A549 (cell line): ENCODE results near the gene SUPT3H. TPM values are rescaled to one million over a fixed set of nuclear protein-coding genes. Genes with fewer than 3 reads are reported as not detected.

ENCODE experiments used
- ATAC-seq, 2 experiments: fragments of 200-7000 bp in 1 of 2; fragments of >200 bp in 1 of 2; cut with Nextera tagmentation in 1 of 2; cut with Tn5 transposase in 1 of 2; 3 replicates each; pipeline versions ENCODE4 v1.8.0 to v1.9.1; 2018 to 2020; ENCODE audit warnings: mild to moderate bottlenecking in 1 of 2, moderate library complexity in 1 of 2
- CTCF ChIA-PET: fragments of 300-600 bp; sonication (Branson Sonifier 250); formaldehyde crosslinking; extraction: SDS; loops from one replicate; lab custom pipeline; 2021; ENCODE audit warnings: antibody characterized with exemption, inconsistent platforms; lab: Yijun Ruan, JAX
- POLR2A ChIA-PET: fragments of 350-600 bp; formaldehyde crosslinking; extraction: SDS; loops from one replicate; lab custom pipeline; 2021; ENCODE audit warnings: antibody characterized with exemption, inconsistent platforms; lab: Yijun Ruan, JAX
- DNase-seq, 2 experiments: peaks; one replicate each; pipeline versions ENCODE4 v3.0.0 to v3.0.0-alpha.2; 2011 to 2016; ENCODE audit warnings: low read depth in 1 of 2, low spot score in 1 of 2
- FAIRE-seq: peaks from 2 replicates; lab custom pipeline; 2011; peaks lifted over from hg19 to GRCh38; lab: Jason Lieb, UNC
- H3K27ac ChIP-seq, 2 experiments: fragments of >200 bp; sonication (Bioruptor Twin); formaldehyde crosslinking; 3 replicates each; pipeline ENCODE4 v1.5.1; 2016 to 2017
- H3K4me1 ChIP-seq: fragments of >200 bp; sonication (Bioruptor Twin); formaldehyde crosslinking; 3 replicates; pipeline ENCODE4 v1.6.1; 2016
- H3K4me2 ChIP-seq: fragments of >200 bp; sonication (Bioruptor Twin); formaldehyde crosslinking; 3 replicates; pipeline ENCODE4 v1.6.1; 2016
- H3K4me3 ChIP-seq: fragments of >200 bp; sonication (Bioruptor Twin); formaldehyde crosslinking; 3 replicates; pipeline ENCODE4 v1.5.1; 2016
- H3K9me3 ChIP-seq: fragments of >200 bp; sonication (Bioruptor Twin); formaldehyde crosslinking; 3 replicates; pipeline ENCODE4 v1.6.1; 2016
- BCL3 ChIP-seq: fragments of >200 bp; sonication (Bioruptor Twin); formaldehyde crosslinking; IDR thresholded peaks from 3 replicates; pipeline ENCODE4 v1.6.1; 2016
- BHLHE40 ChIP-seq: IDR thresholded peaks from 2 replicates; pipeline ENCODE4 v1.6.1; 2012; ENCODE audit warnings: low read depth, low read length, inconsistent platforms
- CBX2 ChIP-seq: fragments of 200-600 bp; sonication (generic); IDR thresholded peaks from 2 replicates; pipeline ENCODE4 v1.6.1; 2016; ENCODE audit warnings: low read depth, mild to moderate bottlenecking, borderline replicate concordance
- CBX8 ChIP-seq: fragments of 200-600 bp; sonication (generic); IDR thresholded peaks from 2 replicates; pipeline ENCODE4 v1.6.1; 2016
- CEBPB ChIP-seq, 2 experiments: fragments of >200 bp in 1 of 2; sonication (Bioruptor Twin) in 1 of 2; formaldehyde crosslinking in 1 of 2; IDR thresholded peaks; 2 replicates each; pipeline ENCODE4 v1.6.1; 2012 to 2016
- CHD2 ChIP-seq: fragments of 150-350 bp; IDR thresholded peaks from 2 replicates; pipeline ENCODE4 v1.6.1; 2014; ENCODE audit warnings: low read length; ENCODE audit not compliant: partially characterized antibody
- EHF ChIP-seq: fragments of 250-450 bp; sonication (Bioruptor Pico); IDR thresholded peaks from 2 replicates; pipeline ENCODE4 v1.5.0; 2020; ENCODE audit warnings: mild to moderate bottlenecking
- EHMT2 ChIP-seq: fragments of 200-600 bp; sonication (generic); IDR thresholded peaks from 2 replicates; pipeline ENCODE4 v1.6.1; 2016; ENCODE audit warnings: antibody characterized with exemption, low read depth, mild to moderate bottlenecking, moderate library complexity
- ESRRA ChIP-seq: fragments of 150-350 bp; IDR thresholded peaks from 2 replicates; pipeline ENCODE4 v1.6.1; 2014; ENCODE audit warnings: mild to moderate bottlenecking, low read length, borderline replicate concordance
- FOSL2 ChIP-seq, 2 experiments: fragments of 450-650 bp in 1 of 2; fragments of >200 bp in 1 of 2; sonication (Bioruptor Twin) in 1 of 2; formaldehyde crosslinking; IDR thresholded peaks; 2 replicates each; pipeline versions ENCODE4 v1.5.0 to v1.6.1; 2016 to 2020; ENCODE audit warnings: mild to moderate bottlenecking in 1 of 2, moderate library complexity in 1 of 2
- HEYL ChIP-seq: fragments of 250-450 bp; sonication (Bioruptor Pico); IDR thresholded peaks from 2 replicates; pipeline ENCODE4 v1.8.0; 2021; ENCODE audit warnings: mild to moderate bottlenecking, moderate library complexity
- HMGXB4 ChIP-seq: fragments of 250-450 bp; sonication (Bioruptor Pico); IDR thresholded peaks from 2 replicates; pipeline ENCODE4 v1.5.0; 2021; ENCODE audit warnings: mild to moderate bottlenecking, moderate library complexity, borderline replicate concordance
- HOXB13 ChIP-seq: fragments of 250-450 bp; sonication (Bioruptor Pico); IDR thresholded peaks from 2 replicates; pipeline ENCODE4 v1.5.0; 2020; ENCODE audit warnings: low read depth, mild to moderate bottlenecking, moderate library complexity
- HOXB5 ChIP-seq: fragments of 250-450 bp; sonication (Bioruptor Pico); IDR thresholded peaks from 2 replicates; pipeline ENCODE4 v1.5.0; 2020; ENCODE audit warnings: mild to moderate bottlenecking, moderate library complexity
- KDM1A ChIP-seq: fragments of 200-600 bp; sonication (generic); IDR thresholded peaks from 2 replicates; pipeline ENCODE4 v1.6.1; 2016; ENCODE audit warnings: low read depth, mild to moderate bottlenecking
- MAFK ChIP-seq: fragments of 450-650 bp; IDR thresholded peaks from 2 replicates; pipeline ENCODE4 v1.6.1; 2014; ENCODE audit not compliant: partially characterized antibody
- MAZ ChIP-seq: fragments of 150-350 bp; IDR thresholded peaks from 2 replicates; pipeline ENCODE4 v1.6.1; 2014; ENCODE audit warnings: antibody characterized with exemption, low read depth, low read length, borderline replicate concordance
- MYC ChIP-seq: IDR thresholded peaks from 2 replicates; pipeline ENCODE4 v1.6.1; 2012; ENCODE audit warnings: mild to moderate bottlenecking, inconsistent platforms, low read length, improper control_type of control experiment, borderline replicate concordance
- NFE2L2 ChIP-seq: fragments of 150-350 bp; conservative IDR thresholded peaks from 2 replicates; pipeline ENCODE4 v1.6.1; 2014; ENCODE audit warnings: low read length
- RCOR1 ChIP-seq: fragments of 150-350 bp; IDR thresholded peaks from 2 replicates; pipeline ENCODE4 v1.6.1; 2014; ENCODE audit warnings: antibody characterized with exemption, low read length, low read depth
- RNF2 ChIP-seq: fragments of 200-600 bp; sonication (generic); IDR thresholded peaks from 2 replicates; pipeline ENCODE4 v1.6.1; 2016; ENCODE audit warnings: low read depth, mild to moderate bottlenecking, antibody characterized with exemption, moderate library complexity, borderline replicate concordance
- TFCP2L1 ChIP-seq: fragments of 250-450 bp; sonication (Bioruptor Pico); IDR thresholded peaks from 2 replicates; pipeline ENCODE4 v1.5.0; 2021; ENCODE audit warnings: mild to moderate bottlenecking
- TP53 ChIP-seq: fragments of 250-450 bp; sonication (Bioruptor Pico); IDR thresholded peaks from 2 replicates; pipeline ENCODE4 v1.5.0; 2021; ENCODE audit warnings: mild to moderate bottlenecking, moderate library complexity
- ZFP36 ChIP-seq: fragments of 450-650 bp; IDR thresholded peaks from 2 replicates; pipeline ENCODE4 v1.6.1; 2014; ENCODE audit warnings: borderline replicate concordance; ENCODE audit not compliant: partially characterized antibody
- ZNF302 ChIP-seq: fragments of 250-450 bp; sonication (Bioruptor Pico); IDR thresholded peaks from 2 replicates; pipeline ENCODE4 v1.9.0; 2021; ENCODE audit warnings: inconsistent platforms, mild to moderate bottlenecking, moderate library complexity
- WGBS: methylation state at CpG from one replicate; pipeline ENCODE4 v1.1.6; 2017; ENCODE audit errors: missing lambda C conversion rate; 5-methylcytosine and 5-hydroxymethylcytosine counted together
- polyA plus RNA-seq, 4 experiments: library from polyadenylated mRNA; depleted of rRNA in 3 of 4; stranded (reverse); fragments of >200 nt; fragmentation: RNase III in 1 of 4; extraction: RNeasy Plus Mini Kit Qiagen cat#74134 plus additional on column Dnase treatment in 1 of 4; gene quantifications; 2 replicates in 3 of 4; 3 replicates in 1 of 4; pipeline ENCODE4 v1.2.3, GENCODE V29; 2011 to 2017
- TF ChIP-seq, protein P1 (sequence below): IDR thresholded peaks from 2 replicates; pipeline ENCODE4 v1.6.1; 2012
- TF ChIP-seq, protein P2 (sequence below): fragments of 250-450 bp; sonication (Bioruptor Pico); IDR thresholded peaks from 2 replicates; pipeline ENCODE4 v1.5.0; 2020; ENCODE audit warnings: low read depth, mild to moderate bottlenecking, moderate library complexity
- TF ChIP-seq, protein P3 (sequence below): IDR thresholded peaks from 2 replicates; pipeline ENCODE4 v1.6.1; 2012; ENCODE audit warnings: low read depth, borderline replicate concordance

SUPT3H gene
- polyA plus RNA-seq, 2 of the 4 experiments (the other 2 are of a cell fraction) = 4.3 to 6.2 TPM

DNA sequence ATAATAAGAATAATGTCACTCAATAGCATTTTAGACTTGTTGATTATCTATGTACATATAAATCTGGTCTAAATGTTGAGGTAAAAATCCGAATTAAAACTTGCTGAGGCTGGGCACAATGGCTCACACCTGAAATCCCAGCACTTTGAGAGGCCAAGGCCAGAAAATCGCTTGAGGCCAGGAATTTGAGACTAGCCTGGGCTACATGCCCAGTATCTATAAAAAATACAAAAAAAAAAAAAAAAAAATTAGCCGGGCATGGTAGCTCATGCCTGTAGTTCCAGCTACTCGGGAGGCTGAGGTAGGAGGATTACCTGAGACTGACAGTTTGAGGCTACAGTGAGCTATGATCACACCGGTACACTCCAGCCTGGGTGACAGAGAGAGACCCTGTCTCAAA lies 34.2 kb upstream of the SUPT3H start:
- no peak for FAIRE-seq
- WGBS = 76% methylated on average over 5 of the region's 5 CpGs
- ChIA-PET POLR2A (no interaction called here), CTCF (interaction anchor here (0.6 kb wide), 1 partner anchor 621 kb away, joined by 4 read pairs; no protein-coding TSS in a partner anchor)
- TF ChIP-seq MAFK = no peak
- TF ChIP-seq RCOR1 = no peak
- no peak for TF ChIP-seq RNF2
- TF ChIP-seq ZFP36 = no peak
- no peak for TF ChIP-seq CBX8
- TF ChIP-seq HEYL (CRISPR knock-in tag) = no peak
- TF ChIP-seq CEBPB (IDR thresholded peaks at IDR 0.05) = no peak
- TF ChIP-seq EHF (CRISPR knock-in tag) = no peak
- TF ChIP-seq HOXB5 (CRISPR knock-in tag) = no peak
- TF ChIP-seq, protein P1, sequence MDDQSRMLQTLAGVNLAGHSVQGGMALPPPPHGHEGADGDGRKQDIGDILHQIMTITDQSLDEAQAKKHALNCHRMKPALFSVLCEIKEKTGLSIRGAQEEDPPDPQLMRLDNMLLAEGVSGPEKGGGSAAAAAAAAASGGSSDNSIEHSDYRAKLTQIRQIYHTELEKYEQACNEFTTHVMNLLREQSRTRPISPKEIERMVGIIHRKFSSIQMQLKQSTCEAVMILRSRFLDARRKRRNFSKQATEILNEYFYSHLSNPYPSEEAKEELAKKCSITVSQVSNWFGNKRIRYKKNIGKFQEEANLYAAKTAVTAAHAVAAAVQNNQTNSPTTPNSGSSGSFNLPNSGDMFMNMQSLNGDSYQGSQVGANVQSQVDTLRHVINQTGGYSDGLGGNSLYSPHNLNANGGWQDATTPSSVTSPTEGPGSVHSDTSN = no peak
- no peak for TF ChIP-seq KDM1A
- no peak for TF ChIP-seq HOXB13
- TF ChIP-seq, protein P2, sequence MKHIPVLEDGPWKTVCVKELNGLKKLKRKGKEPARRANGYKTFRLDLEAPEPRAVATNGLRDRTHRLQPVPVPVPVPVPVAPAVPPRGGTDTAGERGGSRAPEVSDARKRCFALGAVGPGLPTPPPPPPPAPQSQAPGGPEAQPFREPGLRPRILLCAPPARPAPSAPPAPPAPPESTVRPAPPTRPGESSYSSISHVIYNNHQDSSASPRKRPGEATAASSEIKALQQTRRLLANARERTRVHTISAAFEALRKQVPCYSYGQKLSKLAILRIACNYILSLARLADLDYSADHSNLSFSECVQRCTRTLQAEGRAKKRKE (CRISPR knock-in tag) = no peak
- no peak for TF ChIP-seq MAZ
- no peak for TF ChIP-seq HMGXB4 (CRISPR knock-in tag)
- TF ChIP-seq, protein P3, sequence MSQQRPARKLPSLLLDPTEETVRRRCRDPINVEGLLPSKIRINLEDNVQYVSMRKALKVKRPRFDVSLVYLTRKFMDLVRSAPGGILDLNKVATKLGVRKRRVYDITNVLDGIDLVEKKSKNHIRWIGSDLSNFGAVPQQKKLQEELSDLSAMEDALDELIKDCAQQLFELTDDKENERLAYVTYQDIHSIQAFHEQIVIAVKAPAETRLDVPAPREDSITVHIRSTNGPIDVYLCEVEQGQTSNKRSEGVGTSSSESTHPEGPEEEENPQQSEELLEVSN = no peak
- no peak for TF ChIP-seq BCL3
- TF ChIP-seq ESRRA = no peak
- no peak overlapping the region for H3K4me3 ChIP-seq
- DNase-seq = no peak
- H3K9me3 ChIP-seq = no peaks in the 10 kb centered on the region
- H3K27ac ChIP-seq = no peak overlapping the region
- H3K4me1 ChIP-seq = no peaks in the 10 kb centered on the region
- ATAC-seq = no peak
- H3K4me2 ChIP-seq = no peak overlapping the region

DNA sequence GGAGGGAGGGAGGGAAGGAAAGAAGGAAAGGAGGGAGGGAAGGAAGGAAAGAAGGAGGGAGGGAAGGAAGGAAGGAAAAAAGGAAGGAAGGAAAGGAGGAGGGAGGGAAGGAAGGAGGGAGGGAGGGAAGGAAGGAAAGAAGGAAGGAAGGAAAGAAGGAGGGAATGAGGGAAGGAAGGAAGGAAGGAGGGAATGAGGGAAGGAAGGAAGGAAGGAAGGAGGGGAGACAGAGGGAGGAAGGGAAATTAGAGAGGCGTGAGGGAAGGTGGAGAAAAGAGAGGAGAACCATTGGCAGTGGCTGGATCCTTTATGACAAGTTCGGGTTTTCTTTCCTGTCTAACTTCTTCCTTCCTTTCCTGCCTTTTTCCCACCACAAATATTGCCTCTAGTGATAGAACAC lies 22.3 kb upstream of the SUPT3H start:
- no peak for FAIRE-seq
- Histone ChIP-seq H3K9me3 (no peaks in the 10 kb centered on the region), H3K4me2 (no peak overlapping the region), H3K4me3 (no peak overlapping the region), H3K4me1 (no peaks in the 10 kb centered on the region), H3K27ac (no peak overlapping the region)
- ATAC-seq = no peak
- DNase-seq = no peak
- ChIA-PET CTCF (no interaction called here), POLR2A (no interaction called here)
- WGBS = 27% methylated on average over 2 of the region's 2 CpGs
- TF ChIP-seq TP53 (CRISPR knock-in tag) = no peak
- TF ChIP-seq EHF (CRISPR knock-in tag) = no peak
- no peak for TF ChIP-seq CBX8
- no peak for TF ChIP-seq CHD2
- TF ChIP-seq CEBPB (IDR thresholded peaks at IDR 0.05) = no peak
- no peak for TF ChIP-seq ZNF302 (CRISPR knock-in tag)
- TF ChIP-seq, protein P2 (CRISPR knock-in tag) = no peak
- no peak for TF ChIP-seq NFE2L2
- no peak for TF ChIP-seq MYC
- TF ChIP-seq TFCP2L1 (CRISPR knock-in tag) = no peak
- TF ChIP-seq EHMT2 = no peak
- no peak for TF ChIP-seq FOSL2 (IDR thresholded peaks at IDR 0.05)
- no peak for TF ChIP-seq FOSL2 (CRISPR knock-in tag; IDR thresholded peaks at IDR 0.05)
- TF ChIP-seq HMGXB4 (CRISPR knock-in tag) = no peak
- no peak for TF ChIP-seq CBX2
- no peak for TF ChIP-seq BHLHE40
